WERI-Rb-1 (cell line): Measurements from ENCODE around the gene ASF1B.

Source experiments
- DNase-seq: peaks from one replicate; pipeline ENCODE4 v3.0.0-alpha.2; 2020
- H3K27ac ChIP-seq: fragments of 250-450 bp; sonication (Bioruptor Pico); 2 replicates; pipeline ENCODE4 v1.5.1; 2020; ENCODE audit warnings: mild to moderate bottlenecking, moderate library complexity
- H3K27me3 ChIP-seq: fragments of 250-450 bp; sonication (Bioruptor Pico); 2 replicates; pipeline ENCODE4 v1.5.1; 2021; ENCODE audit warnings: mild to moderate bottlenecking, low read depth, moderate library complexity; ENCODE audit not compliant: insufficient read depth, severe bottlenecking
- H3K36me3 ChIP-seq: fragments of 250-450 bp; sonication (Bioruptor Pico); 2 replicates; pipeline ENCODE4 v1.5.1; 2020; ENCODE audit warnings: mild to moderate bottlenecking, moderate library complexity
- H3K4me3 ChIP-seq: 2 replicates; pipeline ENCODE4 v1.5.1; 2011; ENCODE audit warnings: low read depth, mild to moderate bottlenecking, control low read depth, low read length
- H3K9me3 ChIP-seq: fragments of 250-450 bp; sonication (Bioruptor Pico); 2 replicates; pipeline ENCODE4 v1.5.1; 2021; ENCODE audit warnings: mild to moderate bottlenecking, moderate library complexity; ENCODE audit not compliant: severe bottlenecking
- TF ChIP-seq, protein P1 (sequence below): IDR thresholded peaks from 2 replicates; pipeline ENCODE4 v1.5.1; 2011; ENCODE audit warnings: low read depth, mild to moderate bottlenecking, control low read depth, inconsistent platforms, low read length

ASF1B gene

DNA sequence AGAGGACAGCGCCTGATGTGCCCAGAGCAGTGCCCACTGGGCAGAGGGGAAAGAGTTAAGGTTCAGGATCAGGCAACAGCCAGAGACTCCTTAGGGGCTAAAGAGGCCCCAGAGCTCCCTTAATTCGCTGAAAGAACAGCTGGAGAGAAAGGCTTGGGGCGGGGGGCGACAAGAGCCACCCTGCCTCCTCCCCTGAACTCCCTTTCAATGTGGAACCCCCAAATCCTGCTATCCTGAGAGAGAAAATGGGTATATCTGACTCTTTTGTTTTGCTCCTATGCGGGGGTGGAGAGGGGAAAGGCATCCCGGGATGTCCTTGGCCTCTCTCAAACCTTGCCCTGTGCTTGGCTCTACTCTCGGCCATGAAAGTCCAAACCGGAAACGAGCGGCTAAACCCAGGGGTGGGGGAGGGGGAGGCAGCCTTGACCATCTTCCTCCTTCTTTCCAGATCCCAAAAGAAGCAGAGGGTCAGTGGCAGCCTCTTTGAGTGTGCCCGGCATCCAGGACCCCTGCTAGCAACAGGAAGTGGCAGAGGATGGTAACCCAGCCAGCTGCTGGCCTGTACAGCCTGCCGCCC lies 23.5 kb downstream of the ASF1B start:
- Histone ChIP-seq H3K4me3 (no peak overlapping the region), H3K27me3 (no peaks in the 10 kb centered on the region), H3K9me3 (no peaks in the 10 kb centered on the region), H3K36me3 (no peaks in the 10 kb centered on the region; the same call in 1 of the 2 replicates), H3K27ac (peak overlapping the region; percentile 62)
- no peak for DNase-seq
- TF ChIP-seq, protein P1, sequence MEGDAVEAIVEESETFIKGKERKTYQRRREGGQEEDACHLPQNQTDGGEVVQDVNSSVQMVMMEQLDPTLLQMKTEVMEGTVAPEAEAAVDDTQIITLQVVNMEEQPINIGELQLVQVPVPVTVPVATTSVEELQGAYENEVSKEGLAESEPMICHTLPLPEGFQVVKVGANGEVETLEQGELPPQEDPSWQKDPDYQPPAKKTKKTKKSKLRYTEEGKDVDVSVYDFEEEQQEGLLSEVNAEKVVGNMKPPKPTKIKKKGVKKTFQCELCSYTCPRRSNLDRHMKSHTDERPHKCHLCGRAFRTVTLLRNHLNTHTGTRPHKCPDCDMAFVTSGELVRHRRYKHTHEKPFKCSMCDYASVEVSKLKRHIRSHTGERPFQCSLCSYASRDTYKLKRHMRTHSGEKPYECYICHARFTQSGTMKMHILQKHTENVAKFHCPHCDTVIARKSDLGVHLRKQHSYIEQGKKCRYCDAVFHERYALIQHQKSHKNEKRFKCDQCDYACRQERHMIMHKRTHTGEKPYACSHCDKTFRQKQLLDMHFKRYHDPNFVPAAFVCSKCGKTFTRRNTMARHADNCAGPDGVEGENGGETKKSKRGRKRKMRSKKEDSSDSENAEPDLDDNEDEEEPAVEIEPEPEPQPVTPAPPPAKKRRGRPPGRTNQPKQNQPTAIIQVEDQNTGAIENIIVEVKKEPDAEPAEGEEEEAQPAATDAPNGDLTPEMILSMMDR = no peak

- no peak overlapping the region for H3K4me3 ChIP-seq
These were observed 24.2 kb downstream of the ASF1B start for GRCh38 chr19:14112051-14112808.

DNA sequence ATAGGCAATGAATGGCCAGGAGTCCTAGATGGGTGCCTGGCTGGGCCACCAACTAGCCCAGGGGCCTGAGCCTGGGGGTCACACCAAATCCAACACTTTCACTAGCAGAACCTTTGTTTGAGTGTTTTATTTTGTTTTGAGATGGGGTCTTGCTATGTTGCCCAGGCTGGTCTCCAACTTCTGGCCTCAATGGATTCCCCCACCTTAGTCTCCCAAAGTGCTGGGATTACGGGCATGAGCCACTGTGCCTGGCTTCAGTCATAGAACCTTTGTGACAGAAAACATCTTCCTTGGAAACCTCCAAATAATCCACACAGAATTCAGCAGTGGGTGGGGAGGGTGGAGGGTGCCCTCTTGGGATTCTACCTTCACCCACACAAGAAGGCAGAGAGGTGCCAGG lies 24.9 kb downstream of the ASF1B start:
- no peaks in the 10 kb centered on the region for H3K27me3 ChIP-seq
- TF ChIP-seq, protein P1 = no peak
- no peak overlapping the region for H3K4me3 ChIP-seq
- H3K36me3 ChIP-seq = peaks cover 2% of the 10 kb centered on the region
- no peak overlapping the region for H3K27ac ChIP-seq
- no peak for DNase-seq
- no peaks in the 10 kb centered on the region for H3K9me3 ChIP-seq

More at GRCh38 chr19:14112051-14112808, 24.2 kb downstream of the ASF1B start:
- TF ChIP-seq, protein P1 = no peak
- peak overlapping the region; percentile 62 for H3K27ac ChIP-seq
- H3K27me3 ChIP-seq = no peaks in the 10 kb centered on the region
- H3K36me3 ChIP-seq = no peaks in the 10 kb centered on the region; the same call in 1 of the 2 replicates
- no peaks in the 10 kb centered on the region for H3K9me3 ChIP-seq
- DNase-seq = no peak

GRCh38 chr19:14110650-14111049 lies 25.7 kb downstream of the ASF1B start:
- H3K36me3 ChIP-seq = peaks cover 7% of the 10 kb centered on the region

DNA sequence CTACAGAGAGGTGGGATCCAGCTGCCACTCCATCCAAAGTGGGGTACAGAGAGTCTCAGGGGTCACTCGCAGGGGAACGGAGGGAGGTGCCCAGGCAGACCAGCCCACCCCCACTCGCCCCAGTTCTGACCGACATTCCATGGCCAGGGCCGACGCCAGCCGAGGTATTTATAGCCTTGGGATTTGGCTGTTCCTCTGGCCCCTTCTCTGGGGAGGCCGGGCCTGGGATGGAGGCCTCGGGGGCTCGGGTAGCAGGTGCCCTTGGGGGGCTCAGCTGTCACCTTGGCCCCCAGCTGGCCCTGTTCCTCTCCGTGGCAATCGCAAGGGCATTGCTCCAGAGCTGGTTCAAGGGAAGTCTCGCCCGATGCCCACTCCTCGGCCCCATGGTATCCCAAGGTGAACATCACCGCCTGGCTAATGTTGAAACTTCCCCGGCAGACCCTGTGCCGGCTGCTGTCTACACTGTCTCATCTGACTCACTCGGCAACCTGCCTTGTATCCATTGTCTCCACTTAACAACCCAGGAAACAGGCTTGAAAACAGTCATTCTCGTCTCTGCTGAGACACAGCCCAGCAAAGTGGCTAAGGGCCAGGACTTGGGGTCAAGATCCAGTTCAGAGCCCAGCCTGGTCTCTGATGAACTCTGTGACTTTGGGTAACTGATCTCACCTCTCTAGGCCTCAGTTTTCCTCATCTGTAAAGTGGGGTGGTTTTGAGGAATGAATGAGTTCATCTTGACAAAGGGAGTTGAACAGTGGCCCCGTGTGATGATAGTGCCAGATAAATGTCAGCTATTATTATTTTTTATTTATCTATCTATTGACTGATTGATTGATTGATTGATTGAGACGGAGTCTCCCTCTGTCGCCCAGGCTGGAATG lies 28.6 kb downstream of the ASF1B start:
- no peak for DNase-seq
- TF ChIP-seq, protein P1 = no peak
- H3K27ac ChIP-seq = no peak overlapping the region
- H3K4me3 ChIP-seq = no peak overlapping the region
- H3K9me3 ChIP-seq = no peaks in the 10 kb centered on the region
- peaks cover 26% of the 10 kb centered on the region for H3K36me3 ChIP-seq
- H3K27me3 ChIP-seq = no peaks in the 10 kb centered on the region

More at GRCh38 chr19:14110650-14111049, 25.7 kb downstream of the ASF1B start:
- Histone ChIP-seq H3K27ac (no peak overlapping the region), H3K4me3 (no peak overlapping the region), H3K27me3 (no peaks in the 10 kb centered on the region), H3K9me3 (no peaks in the 10 kb centered on the region)
- no peak for DNase-seq
- TF ChIP-seq, protein P1 = no peak
